GM19025 (cell line): ENCODE measurements around the gene NUP58.
A peak's percentile ranks its signal among the peaks of the same experiment; 100 is the strongest.
"Not testable (repeated sequence)": the region's sequence is repeated elsewhere in the genome, so short reads cannot be mapped to it uniquely, and the experiment has no call there.

ENCODE experiments used
- ATAC-seq: cut with Tn5 transposase; IDR thresholded peaks from one replicate; pipeline ENCODE4 v1.9.1; 2021; ENCODE audit warnings: mild to moderate bottlenecking, low read depth, moderate library complexity; ENCODE audit not compliant: unreplicated experiment

Gene NUP58

GRCh38 chr13:25300861-25301346 lies 521 bp upstream of the NUP58 start:
- ATAC-seq = peak; percentile 8

GRCh38 chr13:25302121-25302520 lies 696 bp downstream of the NUP58 start:
- no peak for ATAC-seq

DNA sequence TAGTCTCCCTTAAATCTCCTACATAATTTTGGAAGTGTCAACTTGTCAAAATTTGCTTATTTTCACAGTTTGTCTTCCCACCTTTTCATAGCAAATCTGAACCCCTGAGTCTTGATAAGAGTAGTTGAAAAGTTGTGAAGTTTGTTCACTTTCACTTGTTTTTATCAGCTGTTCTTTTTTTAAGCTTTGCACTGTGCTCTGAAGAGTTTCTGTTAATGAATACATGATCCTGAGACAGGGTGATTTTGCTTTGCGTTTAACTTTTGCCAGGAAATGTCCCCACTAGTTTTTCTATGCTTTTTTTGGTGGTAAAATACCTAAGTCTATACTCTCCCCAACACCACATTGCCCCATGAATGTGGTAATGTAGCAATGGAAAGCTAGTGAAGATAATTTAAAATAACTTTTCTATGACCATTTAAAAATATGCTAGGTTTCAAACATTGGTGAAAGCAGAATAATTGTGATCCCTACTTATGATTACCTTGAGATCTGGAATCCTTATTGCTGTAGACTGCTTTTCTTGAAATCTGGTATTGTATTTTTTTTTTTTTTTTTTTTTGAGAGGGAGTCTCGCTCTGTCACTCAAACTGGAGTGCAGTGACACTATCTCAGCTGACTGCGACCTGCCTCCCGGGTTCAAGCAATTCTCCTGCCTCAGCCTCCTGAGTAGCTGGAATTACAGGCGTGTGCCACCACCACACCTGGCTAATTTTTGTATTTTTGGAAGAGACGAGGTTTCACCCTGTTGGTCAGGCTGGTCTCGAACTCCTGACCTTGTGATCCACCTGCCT lies 5.4 kb downstream of the NUP58 start:
- ATAC-seq = no peak

DNA sequence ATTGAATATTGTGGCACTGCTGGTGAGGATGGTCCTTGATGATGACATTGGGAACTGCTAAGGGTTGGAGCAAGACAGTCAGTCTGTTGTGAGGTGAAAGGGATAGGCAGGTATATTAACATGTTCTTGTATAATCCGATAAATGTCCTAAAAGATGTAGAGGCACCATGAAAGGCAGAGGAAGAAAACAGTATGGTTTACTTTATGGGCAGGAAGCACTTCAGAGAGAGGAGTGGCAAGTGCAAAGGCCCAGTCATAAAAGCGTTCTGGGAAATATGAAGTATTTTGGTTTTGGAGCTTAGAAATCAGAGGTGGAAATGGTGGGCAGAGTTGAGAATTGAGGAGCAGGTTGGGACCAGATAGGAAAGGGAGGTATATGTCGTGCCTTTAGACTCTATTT lies 9.5 kb downstream of the NUP58 start:
- no peak for ATAC-seq

- not testable (repeated sequence) for ATAC-seq
These were observed 17.5 kb downstream of the NUP58 start for GRCh38 chr13:25318946-25319345.

- no peak for ATAC-seq
These were observed 18.3 kb downstream of the NUP58 start for GRCh38 chr13:25319771-25320170.

DNA sequence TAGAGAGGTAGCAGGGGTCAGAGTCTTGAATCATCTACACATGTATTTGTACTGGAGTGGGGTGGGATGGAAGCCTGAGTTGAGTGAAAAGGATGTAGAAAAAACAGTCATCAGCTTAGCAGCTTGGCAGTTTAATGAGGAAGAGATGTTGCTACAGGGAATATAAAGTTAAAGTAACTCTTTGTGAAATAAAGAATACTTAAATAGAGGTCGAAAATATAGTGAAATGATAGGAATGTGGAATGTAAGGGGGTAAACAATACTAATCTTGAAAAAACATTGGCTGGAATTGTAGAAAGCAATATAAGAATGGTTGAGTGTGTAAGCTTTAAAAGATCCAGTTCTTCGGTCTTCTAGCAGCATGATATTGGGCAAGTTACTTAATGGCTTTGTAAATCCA lies 22.7 kb downstream of the NUP58 start:
- ATAC-seq = no peak

DNA sequence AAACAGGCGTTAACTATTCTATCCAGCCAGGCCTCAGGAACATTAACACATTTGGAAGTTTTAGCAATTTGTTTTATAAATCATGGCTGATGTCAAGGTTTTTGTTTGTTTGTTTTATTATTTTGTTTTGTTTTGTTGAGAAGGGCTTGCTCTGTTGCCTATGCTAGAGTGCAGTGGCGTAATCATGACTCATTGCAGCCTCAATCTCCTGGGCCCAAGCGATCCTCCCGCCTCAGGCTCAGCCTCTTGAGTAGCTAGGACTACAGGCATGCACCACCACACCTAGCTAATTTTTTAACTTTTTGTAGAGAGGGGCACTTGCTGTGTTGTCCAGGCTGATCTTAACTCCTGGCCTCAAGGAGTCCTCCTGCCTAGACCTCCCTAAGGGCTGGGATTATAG lies 28.3 kb downstream of the NUP58 start:
- no peak for ATAC-seq

- no peak for ATAC-seq
These were observed 29.1 kb downstream of the NUP58 start for GRCh38 chr13:25330541-25330940.

DNA sequence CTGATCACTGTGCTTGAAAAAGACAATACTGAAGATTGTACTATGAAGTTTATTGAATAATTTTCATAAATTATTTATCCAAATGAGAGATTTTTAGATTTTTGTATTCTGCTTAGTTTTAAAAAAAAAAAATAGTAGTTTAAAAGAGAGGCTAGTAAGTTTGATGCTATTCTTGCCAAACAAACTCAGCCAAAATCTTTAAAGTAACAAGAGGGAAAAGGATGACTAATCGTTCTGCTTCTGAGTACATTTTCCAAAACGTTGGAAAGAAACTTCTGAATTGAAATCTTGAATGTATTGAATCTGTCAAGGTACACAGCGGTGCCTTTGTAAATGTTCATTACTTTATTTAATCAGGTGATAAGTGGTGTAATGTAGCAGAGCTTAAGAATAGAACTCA lies 34.4 kb downstream of the NUP58 start:
- ATAC-seq = no peak

- no peak for ATAC-seq
These were observed 44.2 kb downstream of the NUP58 start for GRCh38 chr13:25345576-25345975.

- no peak for ATAC-seq
These were observed 45.7 kb downstream of the NUP58 start for GRCh38 chr13:25347151-25347550.

GRCh38 chr13:25351404-25351803 lies 50.0 kb downstream of the NUP58 start:
- no peak for ATAC-seq

DNA sequence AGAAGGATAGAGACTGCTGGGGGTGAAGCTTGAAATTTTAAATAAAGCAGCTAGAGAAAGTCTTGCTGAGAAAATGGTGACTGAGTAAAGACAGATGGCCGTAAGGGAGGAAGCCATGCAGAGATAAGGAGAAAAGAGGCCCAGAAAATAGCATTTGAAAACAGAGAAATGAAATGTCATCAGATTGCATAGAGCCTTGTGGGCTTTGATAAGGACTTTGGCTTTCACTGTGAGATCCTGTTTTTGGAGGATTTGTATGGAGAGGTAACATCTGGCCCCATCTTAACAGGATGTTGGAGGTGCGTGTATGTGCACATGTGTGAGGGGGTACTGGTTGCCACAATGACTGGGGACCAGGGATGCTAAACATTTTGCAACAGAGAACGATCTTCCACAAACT lies 50.8 kb downstream of the NUP58 start:
- ATAC-seq = no peak

DNA sequence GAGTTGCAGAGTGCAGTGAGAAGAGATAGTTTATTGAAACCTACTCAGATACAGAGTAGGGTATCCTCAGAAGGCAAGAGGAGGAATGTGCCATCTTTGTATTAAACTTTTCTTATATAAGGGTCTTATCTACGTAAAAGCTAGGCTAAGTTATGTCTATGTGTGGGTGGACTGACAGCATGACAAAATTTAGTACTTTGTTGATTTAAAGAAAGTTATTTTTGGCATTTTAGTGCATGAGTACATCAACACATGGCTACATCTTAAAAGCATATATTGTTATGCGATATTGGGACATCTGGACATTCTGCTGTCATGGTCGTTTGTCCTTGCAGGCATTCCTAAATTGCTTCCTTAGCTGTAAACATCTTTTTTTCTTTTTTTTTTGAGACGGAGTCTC lies 51.4 kb downstream of the NUP58 start:
- ATAC-seq = no peak

GRCh38 chr13:25353344-25353743 lies 51.9 kb downstream of the NUP58 start:
- no peak for ATAC-seq

DNA sequence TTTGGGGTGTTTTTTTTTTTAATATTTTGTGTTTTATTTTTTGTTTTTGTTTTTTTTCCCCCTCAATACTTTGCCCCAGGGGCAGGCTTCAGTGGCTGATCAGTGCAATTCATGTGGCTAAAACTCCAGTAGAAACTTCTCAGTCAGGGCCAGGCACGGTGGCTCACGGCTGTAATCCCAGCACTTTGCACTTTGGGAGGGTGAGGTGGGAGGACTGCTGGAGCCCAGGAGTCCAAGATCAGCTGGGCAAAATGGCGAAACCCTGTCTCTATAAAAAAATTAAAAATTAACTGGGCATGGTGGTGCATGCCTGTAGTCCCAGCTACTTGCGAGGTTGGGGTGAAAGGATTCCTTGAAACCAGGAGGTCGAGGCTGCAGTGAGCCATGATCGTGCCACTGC lies 53.0 kb downstream of the NUP58 start:
- ATAC-seq = no peak

DNA sequence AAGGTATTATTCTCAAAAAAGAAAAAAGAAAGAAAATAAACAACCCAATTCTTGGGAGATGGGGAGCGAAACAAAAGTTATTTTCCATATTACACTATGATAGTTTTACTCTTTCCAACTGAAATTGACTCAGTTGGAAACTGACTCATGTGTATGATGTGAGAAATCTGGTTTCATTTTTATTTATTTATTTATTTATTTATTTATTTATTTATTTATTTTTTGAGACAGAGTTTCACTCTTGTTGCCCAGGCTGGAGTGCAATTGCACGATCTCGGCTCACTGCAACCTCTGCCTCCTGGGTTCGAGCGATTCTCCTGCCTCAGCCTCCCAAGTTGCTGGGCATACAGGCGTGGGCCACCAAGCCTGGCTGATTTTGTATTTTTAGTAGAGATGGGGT lies 59.0 kb downstream of the NUP58 start:
- not testable (repeated sequence) for ATAC-seq

- ATAC-seq = no peak
These were observed 64.4 kb downstream of the NUP58 start for GRCh38 chr13:25365720-25366235.

DNA sequence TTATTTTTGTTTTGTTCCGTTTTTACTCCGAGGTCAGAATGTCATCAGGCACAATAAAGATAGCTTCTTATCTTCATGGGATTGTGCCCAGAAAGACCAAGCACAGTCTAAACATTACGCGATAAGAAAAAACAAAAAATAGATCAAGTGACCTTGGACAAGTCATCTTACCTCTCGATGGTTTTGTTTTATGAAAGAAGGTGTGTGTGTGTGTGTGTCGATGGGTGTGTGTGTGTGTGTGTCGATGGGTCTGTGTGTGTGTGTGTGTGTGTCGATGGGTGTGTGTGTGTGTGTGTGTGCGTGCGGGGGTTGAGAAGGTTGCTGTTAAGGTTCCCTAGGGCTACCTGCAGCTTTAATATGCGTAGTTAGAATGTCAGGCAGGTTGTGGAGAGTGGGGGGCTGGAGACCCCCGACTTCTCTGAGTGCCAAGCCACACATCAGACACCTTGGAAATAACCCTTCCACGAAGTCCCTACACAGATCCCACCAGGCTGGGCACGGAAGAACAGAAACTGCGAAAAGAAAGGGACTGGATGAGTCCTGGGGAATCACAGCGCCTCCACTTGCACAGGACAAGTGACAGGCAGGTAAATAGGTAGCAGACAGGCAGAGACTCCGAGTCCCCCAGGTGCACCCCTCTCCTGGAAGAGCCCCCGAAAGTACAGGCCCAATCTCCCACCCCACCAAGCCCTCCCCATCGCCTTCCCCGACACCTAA lies 69.9 kb downstream of the NUP58 start:
- ATAC-seq = no peak

- no peak for ATAC-seq
These were observed 70.5 kb downstream of the NUP58 start, which contains the start of gene ATP8A2 for GRCh38 chr13:25371875-25372283. Gene ATP8A2 (plus strand): TSS chr13:25371974. CDS start chr13:25372213, 239 bp downstream.
